Measurements from ENCODE around the gene PTMA. TPM values are rescaled to one million over a fixed set of nuclear protein-coding genes. Genes with fewer than 3 reads are reported as not detected.

The PTMA gene
- total RNA-seq, 1 experiment from 2014 or later, result 1,625 TPM

DNA sequence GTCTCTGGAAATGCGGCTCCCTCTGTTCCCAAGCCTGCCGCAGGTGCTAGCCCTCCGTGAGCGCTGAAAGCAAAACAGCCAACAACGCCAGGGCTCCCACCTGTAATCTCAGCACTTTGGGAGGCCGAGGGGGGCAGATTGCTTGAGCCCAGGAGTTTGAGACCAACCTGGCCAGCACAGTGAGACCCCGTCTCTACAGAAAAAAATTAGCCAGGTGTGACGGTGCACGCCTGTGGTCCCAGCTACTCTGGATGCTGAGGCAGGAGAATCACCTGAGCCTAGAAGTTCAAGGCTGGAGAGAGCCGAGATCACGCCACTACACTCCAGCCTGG, 41.3 kb upstream of the PTMA start:
- no peaks in the 10 kb centered on the region for H3K27me3 ChIP-seq (ENCODE audit: low read length)
- H3K9ac ChIP-seq (ENCODE audit: low read length), result peak overlapping the region; percentile 95
- TF ChIP-seq, protein P1, sequence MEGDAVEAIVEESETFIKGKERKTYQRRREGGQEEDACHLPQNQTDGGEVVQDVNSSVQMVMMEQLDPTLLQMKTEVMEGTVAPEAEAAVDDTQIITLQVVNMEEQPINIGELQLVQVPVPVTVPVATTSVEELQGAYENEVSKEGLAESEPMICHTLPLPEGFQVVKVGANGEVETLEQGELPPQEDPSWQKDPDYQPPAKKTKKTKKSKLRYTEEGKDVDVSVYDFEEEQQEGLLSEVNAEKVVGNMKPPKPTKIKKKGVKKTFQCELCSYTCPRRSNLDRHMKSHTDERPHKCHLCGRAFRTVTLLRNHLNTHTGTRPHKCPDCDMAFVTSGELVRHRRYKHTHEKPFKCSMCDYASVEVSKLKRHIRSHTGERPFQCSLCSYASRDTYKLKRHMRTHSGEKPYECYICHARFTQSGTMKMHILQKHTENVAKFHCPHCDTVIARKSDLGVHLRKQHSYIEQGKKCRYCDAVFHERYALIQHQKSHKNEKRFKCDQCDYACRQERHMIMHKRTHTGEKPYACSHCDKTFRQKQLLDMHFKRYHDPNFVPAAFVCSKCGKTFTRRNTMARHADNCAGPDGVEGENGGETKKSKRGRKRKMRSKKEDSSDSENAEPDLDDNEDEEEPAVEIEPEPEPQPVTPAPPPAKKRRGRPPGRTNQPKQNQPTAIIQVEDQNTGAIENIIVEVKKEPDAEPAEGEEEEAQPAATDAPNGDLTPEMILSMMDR (conservative IDR thresholded peaks at IDR 0.05; ENCODE audit: low read depth, low read length), result no peak
- BruUV-seq (replicated peaks), result no TSS peak
- DNase-seq (no peak), ATAC-seq (no peak)
- peak overlapping the region; percentile 93 for H3K27ac ChIP-seq (ENCODE audit: low read length)
- H3K36me3 ChIP-seq (ENCODE audit: low read depth, low read length), result no peaks in the 10 kb centered on the region
- no peaks in the 10 kb centered on the region for H3K9me2 ChIP-seq (replicated peaks; ENCODE audit: low read length)
- intact Hi-C loops (cut with micrococcal nuclease), result no loop called here
- ChIA-PET CTCF (interaction anchor here (2.1 kb wide), 1 partner anchor 10 kb away, joined by 7 read pairs; no protein-coding TSS in a partner anchor), POLR2A (ENCODE audit: unreplicated experiment) (interaction anchor here (0.7 to 1.1 kb wide), 2 partner anchors 62 to 881 kb away, joined by 3 to 6 read pairs; no protein-coding TSS in a partner anchor)
- peak overlapping the region; percentile 73; the same call in 1 of the 2 replicates for H2AFZ ChIP-seq (ENCODE audit: low read length)
- H3K79me2 ChIP-seq (ENCODE audit: low read length), result no peaks in the 10 kb centered on the region
- peaks cover 25% of the 10 kb centered on the region for H3K4me1 ChIP-seq (ENCODE audit: insufficient read depth, low read length)
- no peaks in the 10 kb centered on the region for H3K9me3 ChIP-seq (ENCODE audit: low read length)
- no peaks in the 10 kb centered on the region for H4K20me1 ChIP-seq (ENCODE audit: low read length)
- peak overlapping the region; percentile 62 for H3K4me3 ChIP-seq (ENCODE audit: low read length)
- H3K4me2 ChIP-seq (ENCODE audit: low read length), result peak overlapping the region; percentile 91
- H3F3A ChIP-seq (ENCODE audit: low read length, unreplicated experiment), result no peaks in the 10 kb centered on the region

DNA sequence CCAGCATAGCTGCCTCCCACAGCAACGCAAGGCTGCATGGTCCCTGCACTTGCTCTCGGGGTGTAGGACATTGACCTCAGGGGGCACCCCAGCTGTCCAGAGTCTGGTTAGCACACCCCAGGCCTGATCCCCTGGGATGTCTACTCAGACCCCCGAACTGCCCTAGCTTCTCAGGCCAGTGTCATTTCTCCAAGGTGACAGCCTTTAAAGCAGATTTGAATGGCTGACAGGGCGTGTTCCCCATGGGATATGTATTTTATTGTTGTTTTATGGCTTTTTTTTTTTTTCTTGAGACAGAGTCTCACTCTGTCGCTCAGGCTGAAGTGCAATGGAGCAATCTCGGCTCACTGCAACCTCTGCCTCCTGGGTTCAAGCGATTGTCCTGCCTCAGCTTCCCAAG, 40.8 kb upstream of the PTMA start:
- intact Hi-C loops (cut with micrococcal nuclease), result no loop called here
- no peaks in the 10 kb centered on the region for H3K36me3 ChIP-seq (ENCODE audit: low read depth, low read length)
- H3K27me3 ChIP-seq (ENCODE audit: low read length), result no peaks in the 10 kb centered on the region
- no peaks in the 10 kb centered on the region for H3F3A ChIP-seq (ENCODE audit: low read length, unreplicated experiment)
- 0 out of 2 replicates have a peak overlapping the region, but pooled peaks have one; percentile 62 for H3K4me3 ChIP-seq (ENCODE audit: low read length)
- peak overlapping the region; percentile 91 for H3K4me2 ChIP-seq (ENCODE audit: low read length)
- no peak for TF ChIP-seq EZH2phosphoT487 (IDR thresholded peaks at IDR 0.05; ENCODE audit: borderline replicate concordance, low read length)
- BruUV-seq (replicated peaks), result no TSS peak
- DNase-seq (no peak), ATAC-seq (no peak)
- ChIA-PET POLR2A (ENCODE audit: unreplicated experiment) (interaction anchor here (1.1 kb wide), 1 partner anchor 63 kb away, joined by 3 read pairs; no protein-coding TSS in a partner anchor), CTCF (interaction anchor here (2.1 kb wide), 1 partner anchor 10 kb away, joined by 7 read pairs; no protein-coding TSS in a partner anchor)
- no peaks in the 10 kb centered on the region for H3K9me3 ChIP-seq (ENCODE audit: low read length)
- no peak overlapping the region for H2AFZ ChIP-seq (ENCODE audit: low read length)
- peaks cover 24% of the 10 kb centered on the region for H3K4me1 ChIP-seq (ENCODE audit: insufficient read depth, low read length)
- H3K79me2 ChIP-seq (ENCODE audit: low read length), result no peaks in the 10 kb centered on the region
- H3K9me2 ChIP-seq (replicated peaks; ENCODE audit: low read length), result no peaks in the 10 kb centered on the region
- H3K9ac ChIP-seq (ENCODE audit: low read length), result peak overlapping the region; percentile 95
- H3K27ac ChIP-seq (ENCODE audit: low read length), result peak overlapping the region; percentile 93
- no peaks in the 10 kb centered on the region for H4K20me1 ChIP-seq (ENCODE audit: low read length)

- H3K9me3 ChIP-seq (ENCODE audit: low read length), result no peaks in the 10 kb centered on the region
- POLR2A ChIA-PET (ENCODE audit: unreplicated experiment), result no interaction called here
- H3K27ac ChIP-seq (ENCODE audit: low read length), result no peak overlapping the region
- intact Hi-C loops (cut with micrococcal nuclease), result no loop called here
- BruUV-seq (replicated peaks), result no TSS peak
- peaks cover 20% of the 10 kb centered on the region for H3K4me1 ChIP-seq (ENCODE audit: insufficient read depth, low read length)
- H3K9ac ChIP-seq (ENCODE audit: low read length), result no peak overlapping the region
- no peak for DNase-seq
- no peak overlapping the region for H3K4me2 ChIP-seq (ENCODE audit: low read length)
- H3K36me3 ChIP-seq (ENCODE audit: low read depth, low read length), result no peaks in the 10 kb centered on the region
- H3K4me3 ChIP-seq (ENCODE audit: low read length), result no peak overlapping the region
- no peaks in the 10 kb centered on the region for H3F3A ChIP-seq (ENCODE audit: low read length, unreplicated experiment)
- no peaks in the 10 kb centered on the region for H3K79me2 ChIP-seq (ENCODE audit: low read length)
- ATAC-seq, result no peak
- H2AFZ ChIP-seq (ENCODE audit: low read length), result no peak overlapping the region
- no peaks in the 10 kb centered on the region for H4K20me1 ChIP-seq (ENCODE audit: low read length)
- H3K9me2 ChIP-seq (replicated peaks; ENCODE audit: low read length), result no peaks in the 10 kb centered on the region
- no peaks in the 10 kb centered on the region for H3K27me3 ChIP-seq (ENCODE audit: low read length)
- CTCF ChIA-PET, result no interaction called here
- TF ChIP-seq EZH2 (IDR thresholded peaks at IDR 0.05; ENCODE audit: low read length, unreplicated experiment) (no peak), EZH2phosphoT487 (IDR thresholded peaks at IDR 0.05; ENCODE audit: borderline replicate concordance, low read length) (no peak)
- TF ChIP-seq, protein P1 (conservative IDR thresholded peaks at IDR 0.05; ENCODE audit: low read depth, low read length), result no peak
Observed at GRCh38 chr2:231668981-231669380, 39.3 kb upstream of the PTMA start.
